GM15510 (cell line): ENCODE results near the gene SEMA4B.

Source experiments
- POLR2A ChIP-seq: IDR thresholded peaks from 3 replicates; pipeline ENCODE4 v1.6.1; 2011; ENCODE audit warnings: borderline replicate concordance; ENCODE audit not compliant: insufficient read length; ENCODE audit errors: extremely low read depth

SEMA4B gene

GRCh38 chr15:90227816-90228772, 27.0 kb downstream of the SEMA4B start:
- no peak for TF ChIP-seq POLR2A

- TF ChIP-seq POLR2A: no peak
Measured at GRCh38 chr15:90228960-90229359, 27.8 kb downstream of the SEMA4B start.

GRCh38 chr15:90230071-90230494, 29.0 kb downstream of the SEMA4B start:
- TF ChIP-seq POLR2A: no peak

- TF ChIP-seq POLR2A: no peak
Measured at GRCh38 chr15:90230610-90231009, 29.5 kb downstream of the SEMA4B start.

- no peak for TF ChIP-seq POLR2A
Measured at GRCh38 chr15:90231028-90232017, 30.2 kb downstream of the SEMA4B start.

GRCh38 chr15:90232196-90232595, 31.1 kb downstream of the SEMA4B start:
- TF ChIP-seq POLR2A: no peak

GRCh38 chr15:90232941-90233386, 31.8 kb downstream of the SEMA4B start:
- no peak for TF ChIP-seq POLR2A

- peak; percentile 32 for TF ChIP-seq POLR2A
Measured at GRCh38 chr15:90233387-90234095, 32.4 kb downstream of the SEMA4B start, which contains the start of gene CIB1. Gene CIB1 (minus strand): TSS chr15:90233941. CDS start chr15:90233885, 56 bp downstream.

- peak; percentile 95 for TF ChIP-seq POLR2A
Measured at GRCh38 chr15:90234096-90234988, 33.2 kb downstream of the SEMA4B start, which contains the start of gene GDPGP1. Gene GDPGP1 (plus strand): TSS chr15:90234209. CDS start chr15:90240909, 6,700 bp downstream.

- TF ChIP-seq POLR2A: no peak
Measured at GRCh38 chr15:90239371-90239770, 38.2 kb downstream of the SEMA4B start.

GRCh38 chr15:90240856-90241255, 39.7 kb downstream of the SEMA4B start:
- no peak for TF ChIP-seq POLR2A

GRCh38 chr15:90241343-90242192, 40.4 kb downstream of the SEMA4B start:
- TF ChIP-seq POLR2A: no peak
